K562 (cell line): ENCODE measurements around the gene ST3GAL3. TPM values are rescaled to one million over a fixed set of nuclear protein-coding genes. Genes with fewer than 3 reads are reported as not detected.
A peak's percentile ranks its signal among the peaks of the same experiment; 100 is the strongest.

Experiments
- ATAC-seq: fragments of 200-7000 bp; cut with Tn5 transposase; 3 replicates; pipeline ENCODE4 v1.9.1; 2020; ENCODE audit warnings: moderate library complexity
- BruUV-seq: library from RNA; stranded (reverse); fragments of 400-500 nt; replicated peaks from 2 replicates; lab custom pipeline; 2021; lab: Mats Ljungman, UMichigan
- CTCF ChIA-PET: fragments of 300-600 bp; formaldehyde crosslinking; extraction: SDS; loops from one replicate; lab custom pipeline; 2021; ENCODE audit warnings: low intra/inter-chr PET ratio; lab: Yijun Ruan, JAX
- POLR2A ChIA-PET: fragments of 300-600, 350-650 bp; sonication (Branson Sonifier 250); formaldehyde crosslinking; extraction: SDS; loops from one replicate; lab custom pipeline; 2021; ENCODE audit warnings: antibody characterized with exemption, inconsistent platforms; lab: Yijun Ruan, JAX
- DNase-seq, 4 experiments: peaks; one replicate each; pipeline versions ENCODE4 v3.0.0 to v3.0.0-alpha.2; 2011 to 2018; ENCODE audit warnings: low spot score in 3 of 4, mixed read lengths in 3 of 4; ENCODE audit errors: extremely low read depth in 1 of 4
- FAIRE-seq: peaks from 2 replicates; lab custom pipeline; 2011; peaks lifted over from hg19 to GRCh38; lab: Jason Lieb, UNC
- H2AFZ ChIP-seq: 2 replicates; pipeline ENCODE4 v1.6.0; 2011; ENCODE audit warnings: low read depth, low read length, control low read depth, inconsistent platforms
- H3K27ac ChIP-seq: fragments of 200-600 bp; 3 replicates; pipeline ENCODE4 v1.8.0; 2011; ENCODE audit warnings: low read depth, mild to moderate bottlenecking, control low read depth, inconsistent platforms, low read length, moderate library complexity, mixed read lengths; ENCODE audit errors: extremely low read depth
- H3K27me3 ChIP-seq, 2 experiments: fragments of 300-600 bp in 1 of 2; 2 replicates in 1 of 2; 3 replicates in 1 of 2; pipeline versions ENCODE4 v1.6.0 to v1.8.0; 2011; ENCODE audit warnings: inconsistent platforms in 2 of 2, low read length in 2 of 2, mild to moderate bottlenecking in 1 of 2, mixed read lengths in 1 of 2, moderate library complexity in 1 of 2; ENCODE audit not compliant: control insufficient read depth in 2 of 2, insufficient read depth in 2 of 2
- H3K36me3 ChIP-seq: fragments of 300-600 bp; 3 replicates; pipeline ENCODE4 v1.8.0; 2011; ENCODE audit warnings: mild to moderate bottlenecking, low read length, inconsistent platforms; ENCODE audit not compliant: control insufficient read depth, insufficient read depth
- H3K4me1 ChIP-seq, 2 experiments: fragments of 200-600 bp in 1 of 2; replicated peaks in 1 of 2; 2 replicates in 1 of 2; 3 replicates in 1 of 2; pipeline versions ENCODE4 v1.5.1 to v1.8.0; 2011; ENCODE audit warnings: inconsistent platforms in 2 of 2, low read length in 2 of 2, mild to moderate bottlenecking in 1 of 2, mixed read lengths in 1 of 2, moderate library complexity in 1 of 2; ENCODE audit not compliant: control insufficient read depth in 2 of 2, insufficient read depth in 2 of 2
- H3K4me2 ChIP-seq: 2 replicates; pipeline ENCODE4 v1.6.1; 2011; ENCODE audit warnings: low read length, control low read depth, inconsistent platforms, mixed read lengths; ENCODE audit not compliant: insufficient read depth
- H3K4me3 ChIP-seq: fragments of 200-600 bp; sonication (generic), shearing (Covaris generic); 2 replicates; pipeline ENCODE4 v1.5.1; 2016; ENCODE audit warnings: control low read depth, inconsistent platforms
- H3K79me2 ChIP-seq: fragments of 200-600 bp; 3 replicates; pipeline ENCODE4 v1.8.0; 2011; ENCODE audit warnings: low read length, inconsistent platforms; ENCODE audit not compliant: control insufficient read depth, insufficient read depth
- H3K9ac ChIP-seq, 2 experiments: 2 replicates each; pipeline versions ENCODE4 v1.6.0 to v1.6.1; 2011; ENCODE audit warnings: low read depth in 2 of 2, low read length in 2 of 2, control low read depth in 1 of 2, inconsistent platforms in 1 of 2, mild to moderate bottlenecking in 1 of 2, mixed read lengths in 1 of 2; ENCODE audit not compliant: insufficient read depth in 1 of 2
- H3K9me1 ChIP-seq: one replicate; pipeline ENCODE4 v1.6.0; 2011; ENCODE audit warnings: inconsistent platforms, mild to moderate bottlenecking, low read length, moderate library complexity; ENCODE audit not compliant: control insufficient read depth, insufficient read depth
- H3K9me3 ChIP-seq: replicated peaks from 2 replicates; pipeline ENCODE4 v1.5.1; 2011; ENCODE audit warnings: low read depth, low read length, inconsistent platforms; ENCODE audit not compliant: control insufficient read depth, insufficient read depth
- H4K20me1 ChIP-seq: replicated peaks from 2 replicates; pipeline ENCODE4 v1.6.1; 2011; ENCODE audit warnings: low read length, inconsistent platforms, mixed read lengths; ENCODE audit not compliant: control insufficient read depth, insufficient read depth
- CREM ChIP-seq: IDR thresholded peaks from 2 replicates; pipeline ENCODE4 v1.6.1; 2014; ENCODE audit warnings: antibody characterized with exemption, low read depth
- FOXA1 ChIP-seq: fragments of 450-650 bp; IDR thresholded peaks from 2 replicates; pipeline ENCODE4 v1.6.1; 2016; ENCODE audit warnings: mild to moderate bottlenecking, borderline replicate concordance
- GTF2F1 ChIP-seq: IDR thresholded peaks from 2 replicates; pipeline ENCODE4 v1.6.1; 2011; ENCODE audit warnings: low read depth, low read length, improper control_type of control experiment
- POLR3A ChIP-seq: IDR thresholded peaks from 2 replicates; pipeline ENCODE4 v1.6.1; 2011; ENCODE audit warnings: borderline replicate concordance, mild to moderate bottlenecking, moderate library complexity; ENCODE audit not compliant: insufficient read length, insufficient read depth; ENCODE audit errors: extremely low read depth
- PRPF4 ChIP-seq: fragments of 200-400 bp; formaldehyde crosslinking; IDR thresholded peaks from one replicate; pipeline ENCODE4 v1.6.1; 2017; ENCODE audit warnings: low read length, low read depth, mild to moderate bottlenecking; ENCODE audit not compliant: insufficient read depth, poor library complexity, severe bottlenecking
- SIN3A ChIP-seq, 2 experiments: fragments of 150-350 bp in 1 of 2; IDR thresholded peaks; 2 replicates each; pipeline ENCODE4 v1.6.1; 2011 to 2016; ENCODE audit warnings: borderline replicate concordance in 2 of 2, low read depth in 2 of 2, low read length in 2 of 2, mild to moderate bottlenecking in 2 of 2, moderate library complexity in 2 of 2; ENCODE audit not compliant: control insufficient read depth in 1 of 2
- ZBED1 ChIP-seq: IDR thresholded peaks from 2 replicates; pipeline ENCODE4 v1.6.1; 2014
- in situ Hi-C: fragments of 300-500 bp; cut with MboI; formaldehyde crosslinking; loops from 4 replicates; pipeline ENCODE4 v1.15.0; 2018; ENCODE audit warnings: inconsistent platforms, mixed read lengths
- intact Hi-C: fragments of 100-400 bp; cut with micrococcal nuclease; formaldehyde crosslinking; loops from 2 replicates; pipeline ENCODE4 v1.14.2; 2022
- polyA plus RNA-seq, 8 experiments: library from polyadenylated mRNA; depleted of rRNA in 4 of 8; stranded (reverse) in 5 of 8; unstranded in 3 of 8; fragments of >200 nt; fragmentation: Nextera tagmentation in 2 of 8; fragmentation: Illumina TruSeq in 1 of 8; extraction: Ambion mirVana in 2 of 8; extraction: Trizol in 1 of 8; gene quantifications; 2 replicates each; pipeline versions ENCODE4 v1.2.1 to v1.2.3, GENCODE V29; 2011 to 2014; ENCODE audit warnings: inconsistent platforms in 1 of 8, missing spikeins in 1 of 8
- total RNA-seq, 7 experiments: library from RNA; depleted of rRNA in 6 of 7; stranded (reverse); fragments of >200 nt in 6 of 7; fragmentation: Illumina TruSeq in 2 of 7; extraction: Trizol in 2 of 7; gene quantifications; 2 replicates each; pipeline versions ENCODE4 v1.2.1 to v1.2.3, GENCODE V29; 2011 to 2021; ENCODE audit warnings: low replicate concordance in 1 of 7
- TF ChIP-seq, protein P1 (sequence below): sonication (generic); formaldehyde crosslinking; IDR thresholded peaks from 2 replicates; pipeline ENCODE4 v1.9.0; 2022; ENCODE audit warnings: mild to moderate bottlenecking, missing genetic modification reagents
- TF ChIP-seq, protein P2 (sequence below): fragments of 450-650 bp; IDR thresholded peaks from 2 replicates; pipeline ENCODE4 v1.6.1; 2016; ENCODE audit warnings: mild to moderate bottlenecking
- TF ChIP-seq, protein P3 (sequence below): fragments of 450-650 bp; IDR thresholded peaks from 2 replicates; pipeline ENCODE4 v1.6.1; 2016; ENCODE audit warnings: low read depth, mild to moderate bottlenecking, moderate library complexity
- TF ChIP-seq, protein P4 (sequence below): IDR thresholded peaks from 2 replicates; pipeline ENCODE4 v1.6.1; 2016; ENCODE audit warnings: missing genetic modification characterization, missing compliant biosample characterization
- TF ChIP-seq, protein P5 (sequence below): fragments of 250-450 bp; sonication (Bioruptor Pico); IDR thresholded peaks from 2 replicates; pipeline ENCODE4 v1.8.0; 2022; ENCODE audit warnings: moderate library complexity, mild to moderate bottlenecking, inconsistent platforms

The ST3GAL3 gene
- total and polyA plus RNA-seq, 9 of the 15 experiments (the other 6 are each of a cell fraction or from before 2014, with no cell fraction given), result 1.2 to 18.9 (median 11.0) TPM

DNA sequence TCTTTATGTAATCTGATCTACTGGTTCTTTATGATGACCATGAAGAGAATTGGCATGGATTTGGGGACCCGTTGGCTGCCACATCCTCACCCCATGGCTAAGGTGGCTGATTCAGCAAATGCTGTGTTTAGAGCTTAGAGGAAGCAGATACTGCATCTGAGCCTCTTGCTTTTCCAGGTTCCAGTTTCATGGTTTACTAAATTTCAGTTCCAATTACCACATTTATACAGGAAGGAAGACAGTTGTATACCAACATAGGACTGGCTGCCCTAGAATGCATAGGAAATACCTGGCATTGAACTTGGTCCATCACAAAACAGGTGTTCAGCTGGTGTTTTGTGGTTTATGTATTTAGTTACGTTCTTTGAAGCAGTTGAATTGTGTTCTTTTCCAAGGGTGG is 107.1 kb downstream of the ST3GAL3 start (continued):
- TF ChIP-seq, protein P1, sequence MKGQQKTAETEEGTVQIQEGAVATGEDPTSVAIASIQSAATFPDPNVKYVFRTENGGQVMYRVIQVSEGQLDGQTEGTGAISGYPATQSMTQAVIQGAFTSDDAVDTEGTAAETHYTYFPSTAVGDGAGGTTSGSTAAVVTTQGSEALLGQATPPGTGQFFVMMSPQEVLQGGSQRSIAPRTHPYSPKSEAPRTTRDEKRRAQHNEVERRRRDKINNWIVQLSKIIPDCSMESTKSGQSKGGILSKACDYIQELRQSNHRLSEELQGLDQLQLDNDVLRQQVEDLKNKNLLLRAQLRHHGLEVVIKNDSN, result no peak
- TF ChIP-seq, protein P2, sequence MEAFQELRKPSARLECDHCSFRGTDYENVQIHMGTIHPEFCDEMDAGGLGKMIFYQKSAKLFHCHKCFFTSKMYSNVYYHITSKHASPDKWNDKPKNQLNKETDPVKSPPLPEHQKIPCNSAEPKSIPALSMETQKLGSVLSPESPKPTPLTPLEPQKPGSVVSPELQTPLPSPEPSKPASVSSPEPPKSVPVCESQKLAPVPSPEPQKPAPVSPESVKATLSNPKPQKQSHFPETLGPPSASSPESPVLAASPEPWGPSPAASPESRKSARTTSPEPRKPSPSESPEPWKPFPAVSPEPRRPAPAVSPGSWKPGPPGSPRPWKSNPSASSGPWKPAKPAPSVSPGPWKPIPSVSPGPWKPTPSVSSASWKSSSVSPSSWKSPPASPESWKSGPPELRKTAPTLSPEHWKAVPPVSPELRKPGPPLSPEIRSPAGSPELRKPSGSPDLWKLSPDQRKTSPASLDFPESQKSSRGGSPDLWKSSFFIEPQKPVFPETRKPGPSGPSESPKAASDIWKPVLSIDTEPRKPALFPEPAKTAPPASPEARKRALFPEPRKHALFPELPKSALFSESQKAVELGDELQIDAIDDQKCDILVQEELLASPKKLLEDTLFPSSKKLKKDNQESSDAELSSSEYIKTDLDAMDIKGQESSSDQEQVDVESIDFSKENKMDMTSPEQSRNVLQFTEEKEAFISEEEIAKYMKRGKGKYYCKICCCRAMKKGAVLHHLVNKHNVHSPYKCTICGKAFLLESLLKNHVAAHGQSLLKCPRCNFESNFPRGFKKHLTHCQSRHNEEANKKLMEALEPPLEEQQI, result no peak
- no peak for TF ChIP-seq PRPF4
- TF ChIP-seq, protein P3, sequence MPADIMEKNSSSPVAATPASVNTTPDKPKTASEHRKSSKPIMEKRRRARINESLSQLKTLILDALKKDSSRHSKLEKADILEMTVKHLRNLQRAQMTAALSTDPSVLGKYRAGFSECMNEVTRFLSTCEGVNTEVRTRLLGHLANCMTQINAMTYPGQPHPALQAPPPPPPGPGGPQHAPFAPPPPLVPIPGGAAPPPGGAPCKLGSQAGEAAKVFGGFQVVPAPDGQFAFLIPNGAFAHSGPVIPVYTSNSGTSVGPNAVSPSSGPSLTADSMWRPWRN, result no peak
- no peak for TF ChIP-seq ZBED1
- no peak for TF ChIP-seq POLR3A

DNA sequence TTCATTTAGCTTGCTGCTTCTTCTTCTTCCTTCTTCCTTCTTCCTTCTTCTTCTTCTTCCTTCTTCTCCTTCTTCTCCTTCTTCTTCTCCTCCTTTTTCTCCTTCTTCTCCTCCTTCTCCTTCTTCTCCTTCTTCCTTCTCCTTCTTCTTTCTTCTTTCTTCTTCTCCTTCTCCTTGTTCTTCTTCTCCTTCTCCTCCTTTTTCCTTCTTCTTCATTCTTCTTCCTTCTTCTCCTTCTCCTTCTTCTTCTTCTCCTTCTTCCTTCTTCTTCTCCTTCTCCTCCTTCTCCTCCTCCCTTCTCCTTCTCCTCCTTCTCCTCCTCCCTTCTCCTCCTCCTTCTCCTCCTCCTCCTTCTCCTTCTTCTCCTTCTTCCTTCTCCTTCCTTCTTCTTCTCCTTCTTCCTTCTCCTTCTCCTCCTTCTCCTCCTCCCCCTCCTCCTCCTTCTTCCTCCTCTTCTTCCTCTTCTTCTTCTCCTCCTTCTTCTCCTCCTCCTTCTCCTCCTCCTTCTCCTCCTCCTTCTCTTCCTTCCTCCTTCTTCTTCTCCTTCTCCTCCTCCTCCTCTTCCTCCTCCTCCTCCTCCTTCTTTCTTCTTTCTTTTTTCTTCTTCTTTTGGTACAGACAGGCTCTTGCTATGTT is 110.1 kb downstream of the ST3GAL3 start:
- H3K4me2 ChIP-seq, result no peak overlapping the region
- no peak overlapping the region for H3K9ac ChIP-seq
- no peaks in the 10 kb centered on the region for H3K4me1 ChIP-seq
- H3K9me3 ChIP-seq, result peaks cover 5% of the 10 kb centered on the region
- H4K20me1 ChIP-seq, result no peaks in the 10 kb centered on the region
- in situ Hi-C loops, result no loop called here
- no TSS peak for BruUV-seq
- H3K4me3 ChIP-seq, result no peak overlapping the region
- no peak overlapping the region for H2AFZ ChIP-seq
- TF ChIP-seq GTF2F1 (no peak), CREM (no peak), SIN3A (IDR thresholded peaks at IDR 0.05; ENCODE audit: borderline replicate concordance in 2 of 2, control insufficient read depth in 1 of 2, low read depth in 2 of 2, low read length in 2 of 2) (no peak), FOXA1 (no peak)
- TF ChIP-seq, protein P4, sequence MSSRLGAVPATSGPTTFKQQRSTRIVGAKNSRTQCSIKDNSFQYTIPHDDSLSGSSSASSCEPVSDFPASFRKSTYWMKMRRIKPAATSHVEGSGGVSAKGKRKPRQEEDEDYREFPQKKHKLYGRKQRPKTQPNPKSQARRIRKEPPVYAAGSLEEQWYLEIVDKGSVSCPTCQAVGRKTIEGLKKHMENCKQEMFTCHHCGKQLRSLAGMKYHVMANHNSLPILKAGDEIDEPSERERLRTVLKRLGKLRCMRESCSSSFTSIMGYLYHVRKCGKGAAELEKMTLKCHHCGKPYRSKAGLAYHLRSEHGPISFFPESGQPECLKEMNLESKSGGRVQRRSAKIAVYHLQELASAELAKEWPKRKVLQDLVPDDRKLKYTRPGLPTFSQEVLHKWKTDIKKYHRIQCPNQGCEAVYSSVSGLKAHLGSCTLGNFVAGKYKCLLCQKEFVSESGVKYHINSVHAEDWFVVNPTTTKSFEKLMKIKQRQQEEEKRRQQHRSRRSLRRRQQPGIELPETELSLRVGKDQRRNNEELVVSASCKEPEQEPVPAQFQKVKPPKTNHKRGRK (tag), result peak; percentile 89
- TF ChIP-seq, protein P5, sequence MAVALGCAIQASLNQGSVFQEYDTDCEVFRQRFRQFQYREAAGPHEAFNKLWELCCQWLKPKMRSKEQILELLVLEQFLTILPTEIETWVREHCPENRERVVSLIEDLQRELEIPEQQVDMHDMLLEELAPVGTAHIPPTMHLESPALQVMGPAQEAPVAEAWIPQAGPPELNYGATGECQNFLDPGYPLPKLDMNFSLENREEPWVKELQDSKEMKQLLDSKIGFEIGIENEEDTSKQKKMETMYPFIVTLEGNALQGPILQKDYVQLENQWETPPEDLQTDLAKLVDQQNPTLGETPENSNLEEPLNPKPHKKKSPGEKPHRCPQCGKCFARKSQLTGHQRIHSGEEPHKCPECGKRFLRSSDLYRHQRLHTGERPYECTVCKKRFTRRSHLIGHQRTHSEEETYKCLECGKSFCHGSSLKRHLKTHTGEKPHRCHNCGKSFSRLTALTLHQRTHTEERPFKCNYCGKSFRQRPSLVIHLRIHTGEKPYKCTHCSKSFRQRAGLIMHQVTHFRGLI (CRISPR knock-in tag), result no peak
- intact Hi-C loops, result no loop called here
- FAIRE-seq (no peak), ATAC-seq (no peak), DNase-seq (no peak)
- no peaks in the 10 kb centered on the region for H3K79me2 ChIP-seq
- H3K9me1 ChIP-seq, result no peaks in the 10 kb centered on the region
- H3K27me3 ChIP-seq, result no peaks in the 10 kb centered on the region
- no peak overlapping the region for H3K27ac ChIP-seq
- peaks cover 23% of the 10 kb centered on the region; the same call in 2 of the 3 replicates for H3K36me3 ChIP-seq
- POLR2A ChIA-PET, result no interaction called here
- CTCF ChIA-PET, result no interaction called here
